ENCODE measurements around the gene RPL23. TPM values are rescaled to one million over a fixed set of nuclear protein-coding genes. Genes with fewer than 3 reads are reported as not detected.

The RPL23 gene
- total and polyA plus RNA-seq, 9 of the 15 experiments (the other 6 are each of a cell fraction or from before 2014, with no cell fraction given) = 1,745 to 3,667 (median 3,096) TPM

GRCh38 chr17:38799501-38800236, 53.9 kb downstream of the RPL23 start, which contains the start of gene PIP4K2B (continued):
- no peak for TF ChIP-seq HNRNPH1 (optimal IDR thresholded peaks at IDR 0.05; ENCODE audit: low read depth, low read length)
- TF ChIP-seq TOE1 (IDR thresholded peaks at IDR 0.05; ENCODE audit: borderline replicate concordance) = peak; percentile 88
- TF ChIP-seq TOE1 (CRISPR knock-in tag; IDR thresholded peaks at IDR 0.05; ENCODE audit: borderline replicate concordance, low read depth) = no peak
- TF ChIP-seq ZNF561 (CRISPR knock-in tag; conservative IDR thresholded peaks at IDR 0.05) = no peak
- no peak; the same call in 1 of the 2 replicates for TF ChIP-seq NKRF (IDR thresholded peaks at IDR 0.05; ENCODE audit: borderline replicate concordance)
- peak; percentile 90 for TF ChIP-seq ETV1 (tag; conservative IDR thresholded peaks at IDR 0.05; ENCODE audit: low read depth)
- 0 out of 2 replicates have a peak, but pooled peaks have one; percentile 32 for TF ChIP-seq PTBP1 (IDR thresholded peaks at IDR 0.05; ENCODE audit: low read depth, low read length)
- TF ChIP-seq HCFC1 (IDR thresholded peaks at IDR 0.05; ENCODE audit: low read depth, low read length) = peak; percentile 68
- peak; percentile 88 for TF ChIP-seq KLF13 (tag; IDR thresholded peaks at IDR 0.05; ENCODE audit: borderline replicate concordance, low read depth)
- TF ChIP-seq ATF3 (IDR thresholded peaks at IDR 0.05) = no peak
- TF ChIP-seq ATF3 (CRISPR knock-in tag; conservative IDR thresholded peaks at IDR 0.05) = peak; percentile 63; the same call in 1 of the 2 replicates
- TF ChIP-seq, protein P1, sequence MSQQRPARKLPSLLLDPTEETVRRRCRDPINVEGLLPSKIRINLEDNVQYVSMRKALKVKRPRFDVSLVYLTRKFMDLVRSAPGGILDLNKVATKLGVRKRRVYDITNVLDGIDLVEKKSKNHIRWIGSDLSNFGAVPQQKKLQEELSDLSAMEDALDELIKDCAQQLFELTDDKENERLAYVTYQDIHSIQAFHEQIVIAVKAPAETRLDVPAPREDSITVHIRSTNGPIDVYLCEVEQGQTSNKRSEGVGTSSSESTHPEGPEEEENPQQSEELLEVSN (IDR thresholded peaks at IDR 0.05; ENCODE audit: borderline replicate concordance in 1 of 2, extremely low read depth in 1 of 2, insufficient read depth in 1 of 2, insufficient read length in 1 of 2, low read depth in 1 of 2, low read length in 1 of 2, poor library complexity in 1 of 2, severe bottlenecking in 1 of 2) = peak in 1 of 2 experiments; percentile 21
- peak; percentile 83 for TF ChIP-seq CREM (IDR thresholded peaks at IDR 0.05; ENCODE audit: low read depth)
- peak; percentile 95 for TF ChIP-seq SREBF1 (IDR thresholded peaks at IDR 0.05; ENCODE audit: borderline replicate concordance, low read depth, low read length)
- TF ChIP-seq PRPF4 (IDR thresholded peaks at IDR 0.05; ENCODE audit: insufficient read depth, low read depth, low read length, poor library complexity, severe bottlenecking) = no peak
- TF ChIP-seq MYC (IDR thresholded peaks at IDR 0.05; ENCODE audit: low read depth, low read length) = peak; percentile 89
- TF ChIP-seq MYC (CRISPR knock-in tag; IDR thresholded peaks at IDR 0.05; ENCODE audit: borderline replicate concordance, low read depth) = no peak
- TF ChIP-seq ZFPM2 (CRISPR knock-in tag; IDR thresholded peaks at IDR 0.05) = peak; percentile 65; the same call in 1 of the 2 replicates
- TF ChIP-seq ZNF76 (CRISPR knock-in tag; IDR thresholded peaks at IDR 0.05; ENCODE audit: borderline replicate concordance) = no peak
- peak; percentile 30 to 59; a peak in 2 of 4 replicates for TF ChIP-seq SIN3A (IDR thresholded peaks at IDR 0.05; ENCODE audit: borderline replicate concordance in 2 of 2, control insufficient read depth in 1 of 2, low read depth in 2 of 2, low read length in 2 of 2)
- peak; percentile 46; the same call in 1 of the 2 replicates for TF ChIP-seq MAX (CRISPR knock-in tag; IDR thresholded peaks at IDR 0.05)
- TF ChIP-seq GATAD2A (IDR thresholded peaks at IDR 0.05) = 0 out of 2 replicates have a peak, but pooled peaks have one; percentile 3
